Stomach (tissue), 4 donors: Measurements from ENCODE around the gene VAV2.
A peak's percentile ranks its signal among the peaks of the same experiment; 100 is the strongest.

Experiments
- CTCF ChIP-seq, 7 experiments: fragments of 450-650 bp in 4 of 7; fragments of 200-600 bp in 3 of 7; sonication (generic) in 3 of 7; IDR thresholded peaks; one replicate each; pipeline ENCODE4 v1.5.1; 2016 to 2019; ENCODE audit warnings: antibody characterized with exemption in 7 of 7, control low read depth in 2 of 7, mild to moderate bottlenecking in 1 of 7
- POLR2AphosphoS5 ChIP-seq, 3 donors: sonication (generic); formaldehyde crosslinking; IDR thresholded peaks; one replicate each; pipeline ENCODE4 v1.6.1; 2016; ENCODE audit warnings: antibody characterized with exemption in 3 of 3

- TF ChIP-seq POLR2AphosphoS5 (IDR thresholded peaks at IDR 0.05) (peak in 1 of 3 donors; percentile 44), CTCF (IDR thresholded peaks at IDR 0.05) (no peak)
These were observed 1.5 kb downstream of the VAV2 start for GRCh38 chr9:133990366-133991213.
